Fibroblast of skin of back (primary cell): ENCODE measurements around the gene TCOF1.

ENCODE experiments used
- DNase-seq: peaks from one replicate; pipeline ENCODE4 v3.0.0-alpha.2; 2013

Gene TCOF1

DNA sequence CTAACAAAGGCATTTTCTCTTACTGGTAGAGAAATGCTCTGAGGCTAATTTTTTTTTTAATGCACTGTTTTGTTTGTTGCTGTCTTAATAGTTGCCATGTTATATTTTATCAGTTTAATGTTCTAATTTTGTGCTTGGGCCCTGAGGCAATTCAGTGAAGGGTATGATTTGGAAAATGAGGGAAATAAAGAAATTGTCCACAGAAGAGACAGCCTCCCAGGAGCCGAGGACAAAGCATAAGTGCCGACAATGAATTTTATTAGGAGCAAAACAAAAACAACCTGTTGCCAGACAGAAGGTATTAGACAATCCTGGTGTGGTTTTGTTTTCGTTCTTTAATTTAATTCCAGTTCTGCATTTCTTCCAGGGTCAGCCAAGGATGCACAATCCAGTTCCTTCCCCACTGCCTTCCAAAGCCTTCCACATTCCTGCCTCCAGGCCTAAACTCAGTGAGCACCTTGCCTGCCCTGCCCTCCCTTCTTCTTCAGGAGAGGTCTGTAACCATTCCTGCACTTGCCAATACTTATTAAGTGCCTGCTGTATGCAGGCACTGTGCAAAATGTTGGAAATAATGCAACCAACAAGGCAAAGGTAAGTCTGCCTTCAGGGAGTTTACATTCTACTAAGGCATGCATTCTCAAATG is 4.3 kb upstream of the TCOF1 start:
- DNase-seq, result no peak

DNA sequence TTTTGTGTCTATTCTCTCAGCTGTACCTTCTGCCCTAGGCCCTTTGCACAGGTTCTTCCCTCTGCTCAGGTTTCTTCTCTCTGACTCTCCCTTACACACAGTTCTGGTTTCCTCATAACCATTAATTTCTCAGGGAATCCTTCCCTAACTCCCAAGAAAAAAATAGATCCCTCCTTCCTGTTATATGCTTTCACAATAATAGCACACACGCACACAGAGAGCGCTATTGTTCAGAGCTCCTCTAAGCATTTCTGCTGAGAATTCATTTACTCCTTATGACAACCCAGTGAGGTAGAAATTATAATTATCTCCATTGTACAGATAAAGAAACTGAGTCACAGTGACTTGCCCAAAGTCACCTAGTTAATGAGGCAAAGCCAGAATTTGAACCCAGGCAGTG is 1.7 kb upstream of the TCOF1 start:
- no peak for DNase-seq

DNA sequence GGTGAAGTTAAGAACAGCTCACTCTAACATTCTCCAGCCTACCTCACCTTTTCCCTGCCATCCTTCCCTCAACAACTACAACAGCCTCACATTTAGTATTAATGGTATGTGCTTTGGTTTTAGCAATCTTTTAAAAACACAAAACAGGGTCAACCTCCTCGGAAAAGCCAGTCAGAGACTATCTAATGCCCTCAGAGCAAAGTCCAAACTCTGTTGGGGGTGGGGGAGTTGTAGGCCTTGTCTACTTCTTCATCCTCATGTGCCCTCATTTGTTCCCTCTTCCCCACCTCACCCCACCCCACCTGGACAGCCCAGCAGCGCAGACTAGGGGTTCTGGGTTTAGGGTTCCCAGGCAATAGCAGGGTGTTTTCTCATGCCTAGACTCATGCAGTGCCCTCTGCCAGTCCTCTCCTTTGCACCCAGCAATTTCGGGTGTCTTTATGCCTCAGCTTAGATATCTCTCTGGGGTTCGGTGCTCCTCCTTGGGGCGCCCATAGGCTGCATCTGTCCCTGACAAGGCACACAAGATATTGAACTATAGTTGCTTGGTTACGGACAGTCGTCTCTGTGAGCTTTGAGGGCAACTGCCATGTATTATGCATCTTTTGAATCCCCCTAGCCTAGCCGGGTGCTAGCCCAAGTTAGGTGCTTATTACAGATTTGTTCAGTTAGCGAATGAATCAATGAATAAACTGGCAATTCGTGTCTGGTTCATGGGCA is 762 bp upstream of the TCOF1 start:
- DNase-seq, result no peak

DNA sequence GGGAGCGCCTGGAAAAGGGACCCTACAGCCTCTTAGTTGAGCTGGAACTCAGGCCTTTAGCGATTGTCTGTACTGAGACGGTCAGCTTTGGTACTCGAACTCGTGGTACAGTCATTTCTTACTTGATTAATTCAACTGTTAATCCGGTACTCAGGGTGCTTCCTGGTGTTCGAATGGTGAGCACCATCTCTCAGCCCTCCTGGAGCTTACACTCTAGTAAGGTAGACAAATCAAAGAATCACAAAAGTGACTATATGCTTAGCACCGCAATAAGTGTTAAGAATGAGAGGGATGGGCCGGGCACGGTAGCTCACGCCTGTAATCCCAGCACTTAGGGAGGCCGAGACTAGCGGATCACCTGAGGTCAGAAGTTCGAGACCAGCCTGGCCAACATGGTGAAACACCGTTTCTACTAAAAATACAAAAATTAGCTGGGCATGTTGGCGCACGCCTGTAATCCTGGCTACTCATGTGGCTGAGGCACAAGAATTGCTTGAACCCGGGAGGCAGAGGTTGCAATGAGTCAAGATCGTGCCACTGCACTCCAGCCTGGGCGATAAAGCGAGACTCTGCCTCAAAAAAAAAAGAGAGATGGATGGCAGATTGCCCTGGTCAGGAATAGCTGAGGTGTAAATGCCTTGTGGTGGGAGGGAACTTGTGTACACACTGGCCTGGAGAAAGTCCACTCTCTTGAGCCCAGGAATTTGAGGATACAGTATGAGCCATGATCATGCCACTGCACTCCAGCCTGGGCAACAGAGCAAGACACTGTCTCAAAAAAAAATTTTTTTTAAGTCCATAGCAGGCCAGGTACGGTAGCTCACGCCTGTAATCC is 981 bp downstream of the TCOF1 start:
- no peak for DNase-seq

DNA sequence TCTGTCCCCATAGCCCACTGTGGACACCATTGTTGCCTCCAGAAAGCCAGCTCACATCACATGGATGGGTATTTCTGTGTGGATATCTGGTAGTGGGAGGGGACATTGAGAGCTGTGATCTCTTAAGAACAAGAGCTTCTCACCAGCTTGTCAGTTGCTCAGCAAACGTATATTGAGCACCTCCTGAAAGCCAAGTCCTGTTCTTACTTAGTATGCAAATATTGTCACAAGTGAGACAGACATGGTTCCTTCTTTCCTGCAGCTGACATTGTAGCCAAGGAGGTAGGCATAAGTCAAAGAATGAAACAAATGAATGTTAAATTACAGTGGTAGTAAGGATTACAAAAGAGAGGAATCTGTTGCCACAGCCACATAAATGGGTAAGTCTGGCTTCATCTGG is 3.8 kb downstream of the TCOF1 start:
- no peak for DNase-seq

DNA sequence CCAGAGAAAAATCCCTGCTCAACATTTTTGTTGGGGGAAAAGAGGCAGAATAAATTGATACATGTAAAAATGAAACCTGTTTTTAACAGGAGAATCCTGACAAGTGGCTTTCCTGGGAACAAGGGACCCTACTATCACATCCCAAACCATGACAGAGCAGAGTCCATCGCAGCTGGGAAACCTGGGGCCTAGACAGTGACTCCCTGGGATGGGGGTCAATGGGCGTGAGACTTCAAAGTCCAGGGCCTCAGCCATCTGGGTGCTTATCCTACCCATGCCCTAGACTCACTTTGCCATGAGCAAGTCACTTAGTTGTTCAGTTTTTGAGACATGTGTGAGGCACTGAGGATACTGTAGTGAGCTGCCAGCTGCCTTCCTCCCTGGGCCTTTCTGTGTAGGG is 5.7 kb downstream of the TCOF1 start:
- DNase-seq, result no peak

DNA sequence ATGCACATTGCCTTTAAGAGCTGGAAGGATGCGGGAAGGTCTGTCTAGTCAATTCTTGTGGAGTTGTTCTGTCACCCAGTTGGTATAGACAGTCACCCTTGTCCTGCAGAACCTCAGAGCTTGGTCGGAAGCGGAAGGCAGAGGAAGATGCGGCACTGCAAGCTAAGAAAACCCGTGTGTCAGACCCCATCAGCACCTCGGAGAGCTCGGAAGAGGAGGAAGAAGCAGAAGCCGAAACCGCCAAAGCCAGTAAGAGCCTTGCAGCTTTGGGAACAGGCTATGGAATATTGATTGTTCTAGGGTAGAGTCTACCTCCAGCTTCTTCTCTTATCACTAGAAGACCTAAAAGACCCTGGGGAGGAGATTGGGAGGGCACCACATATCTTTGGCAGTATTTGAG is 6.5 kb downstream of the TCOF1 start:
- DNase-seq, result no peak

DNA sequence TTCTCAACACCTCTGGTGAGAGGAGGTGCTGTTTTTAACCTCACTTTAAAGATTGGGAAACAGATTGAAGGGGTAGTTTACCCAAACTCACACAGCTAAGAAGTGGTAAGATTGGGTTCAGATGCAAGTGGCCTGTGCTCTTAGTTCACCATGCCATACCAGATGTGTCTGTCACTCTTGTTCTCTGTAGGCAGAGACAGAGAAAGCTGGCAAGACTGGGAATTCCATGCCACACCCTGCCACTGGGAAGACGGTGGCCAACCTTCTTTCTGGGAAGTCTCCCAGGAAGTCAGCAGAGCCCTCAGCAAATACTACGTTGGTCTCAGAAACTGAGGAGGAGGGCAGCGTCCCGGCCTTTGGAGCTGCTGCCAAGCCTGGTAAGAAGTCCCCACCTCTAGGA is 11.0 kb downstream of the TCOF1 start:
- no peak for DNase-seq

DNA sequence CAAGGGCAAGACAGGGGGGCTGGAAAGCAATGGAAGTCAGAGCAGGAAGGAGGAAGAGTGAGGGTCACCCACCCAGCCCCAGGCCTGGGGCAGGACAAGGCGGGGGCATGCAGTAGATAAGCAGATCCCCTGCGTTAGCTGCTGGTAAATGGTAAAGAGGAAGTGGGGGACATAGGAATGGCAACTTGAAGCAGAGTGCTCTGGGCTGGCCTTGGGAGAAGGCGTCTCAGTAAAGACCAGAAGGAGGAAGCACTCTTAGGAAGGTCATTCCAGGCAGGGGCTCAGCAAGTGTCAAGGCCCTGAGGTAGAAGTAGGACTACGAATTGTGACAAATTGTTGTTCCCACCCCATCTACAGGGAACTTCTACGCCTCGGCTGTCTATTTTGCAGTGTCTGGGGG is 15.1 kb downstream of the TCOF1 start:
- no peak for DNase-seq

DNA sequence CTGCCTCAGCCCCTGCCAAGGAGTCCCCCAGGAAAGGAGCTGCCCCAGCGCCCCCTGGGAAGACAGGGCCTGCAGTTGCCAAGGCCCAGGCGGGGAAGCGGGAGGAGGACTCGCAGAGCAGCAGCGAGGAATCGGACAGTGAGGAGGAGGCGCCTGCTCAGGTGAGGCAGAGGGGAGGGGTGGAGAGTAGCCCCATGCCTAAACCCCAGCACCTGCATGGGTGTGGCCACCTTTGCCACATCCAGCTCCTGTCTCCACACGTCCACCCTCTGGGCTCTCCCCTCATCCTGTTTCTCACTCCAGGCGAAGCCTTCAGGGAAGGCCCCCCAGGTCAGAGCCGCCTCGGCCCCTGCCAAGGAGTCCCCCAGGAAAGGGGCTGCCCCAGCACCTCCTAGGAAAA is 17.2 kb downstream of the TCOF1 start:
- DNase-seq, result no peak

DNA sequence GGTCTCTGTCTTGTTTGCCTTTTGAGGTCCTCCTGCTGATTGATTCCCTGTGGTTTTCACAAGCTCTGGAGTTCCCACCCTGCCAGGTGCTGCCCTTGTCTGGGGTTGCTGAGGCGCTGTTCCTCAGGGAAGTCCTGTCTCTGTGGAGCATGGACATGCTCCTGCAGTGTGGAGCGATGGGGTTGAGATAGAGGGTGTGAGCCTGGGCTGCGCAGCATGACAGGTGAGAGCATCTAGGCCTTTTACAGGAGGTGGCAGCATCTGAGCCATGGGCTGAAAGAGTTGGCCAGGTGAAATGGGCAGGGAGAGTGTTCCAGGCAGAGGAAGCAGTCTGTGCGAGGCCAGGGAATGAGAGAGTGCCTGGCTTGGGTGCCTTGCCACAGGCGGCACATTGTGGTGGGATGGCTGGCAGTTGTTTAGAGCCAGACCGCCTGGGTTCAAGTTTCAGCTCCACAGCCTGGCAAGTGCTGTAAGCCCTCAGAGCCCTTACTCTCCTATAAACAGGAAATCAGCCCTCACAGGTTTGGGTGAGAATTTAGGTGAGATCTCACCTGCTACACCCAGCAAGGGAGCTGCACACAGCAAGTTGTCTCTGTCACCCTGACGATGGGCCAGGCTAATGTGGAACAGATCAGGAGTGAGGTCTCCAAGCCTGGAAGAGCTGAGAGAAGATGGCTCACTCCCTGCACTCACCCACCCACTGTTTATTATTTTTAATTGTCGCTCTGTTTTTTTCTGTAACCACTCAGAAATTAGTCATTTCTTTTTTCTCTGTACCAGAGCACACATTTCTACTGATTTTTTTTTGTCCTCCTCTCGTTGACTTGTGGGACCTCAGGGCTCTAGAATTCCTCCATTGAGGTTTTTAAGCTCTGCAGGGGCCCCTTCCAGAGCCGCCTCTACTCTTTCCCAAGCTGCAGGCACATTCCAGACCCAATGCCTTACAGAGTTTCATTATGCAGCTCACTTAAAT is 19.6 kb downstream of the TCOF1 start:
- DNase-seq, result peak; percentile 84

DNA sequence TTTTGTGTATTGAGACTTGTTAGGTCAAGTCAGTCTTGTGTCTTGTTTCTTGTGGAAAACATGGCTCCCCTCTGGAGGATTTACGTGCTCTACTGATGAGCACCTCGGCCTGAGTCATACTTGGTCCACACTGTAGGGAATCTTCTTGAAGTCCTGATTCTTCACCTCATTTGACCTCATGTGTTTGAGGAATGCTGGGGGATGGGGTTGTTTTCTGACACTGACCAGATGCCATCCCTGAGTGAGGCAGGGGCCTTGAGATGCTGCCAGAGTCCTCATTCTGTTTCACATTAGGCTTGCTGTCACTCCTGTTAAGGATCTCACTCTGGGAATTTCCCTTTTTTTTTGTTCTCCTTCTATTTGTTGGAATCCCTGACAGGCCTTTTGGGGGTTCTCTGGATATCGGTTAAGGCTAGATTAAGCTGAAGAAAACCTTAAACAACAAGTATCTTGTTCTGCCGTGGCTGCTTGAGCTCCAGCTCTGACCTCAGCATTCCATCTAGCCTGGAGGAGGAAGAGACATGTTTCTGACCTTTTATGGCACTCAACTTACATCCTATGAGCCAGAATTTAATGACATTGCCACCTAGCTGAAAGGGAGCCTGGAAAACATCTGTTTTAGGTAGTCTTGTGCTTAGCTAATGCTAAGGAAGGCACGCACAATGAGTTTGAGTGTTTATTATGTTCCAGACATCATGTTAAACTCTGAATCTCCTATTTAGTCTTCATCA is 20.6 kb downstream of the TCOF1 start:
- peak; percentile 96 for DNase-seq

DNA sequence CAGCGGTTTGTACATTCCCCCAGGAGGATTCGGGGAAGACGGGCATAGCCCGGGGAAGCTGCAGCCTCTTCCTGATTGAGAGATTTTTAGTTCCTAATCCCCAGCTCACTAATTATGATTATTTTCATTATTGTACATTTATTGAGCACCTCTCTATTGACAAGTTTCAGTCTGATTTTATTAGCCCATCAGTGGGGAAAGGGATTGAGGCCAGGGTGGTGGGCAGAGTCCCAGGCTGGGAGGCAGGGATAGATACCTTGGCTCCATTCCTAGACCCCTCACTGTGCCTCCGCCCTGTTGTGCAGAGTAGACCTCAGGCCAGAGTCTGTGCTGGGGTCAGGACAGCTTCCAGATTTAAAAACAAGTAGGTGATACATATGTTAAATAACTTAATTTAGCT is 27.2 kb downstream of the TCOF1 start:
- no peak for DNase-seq

DNA sequence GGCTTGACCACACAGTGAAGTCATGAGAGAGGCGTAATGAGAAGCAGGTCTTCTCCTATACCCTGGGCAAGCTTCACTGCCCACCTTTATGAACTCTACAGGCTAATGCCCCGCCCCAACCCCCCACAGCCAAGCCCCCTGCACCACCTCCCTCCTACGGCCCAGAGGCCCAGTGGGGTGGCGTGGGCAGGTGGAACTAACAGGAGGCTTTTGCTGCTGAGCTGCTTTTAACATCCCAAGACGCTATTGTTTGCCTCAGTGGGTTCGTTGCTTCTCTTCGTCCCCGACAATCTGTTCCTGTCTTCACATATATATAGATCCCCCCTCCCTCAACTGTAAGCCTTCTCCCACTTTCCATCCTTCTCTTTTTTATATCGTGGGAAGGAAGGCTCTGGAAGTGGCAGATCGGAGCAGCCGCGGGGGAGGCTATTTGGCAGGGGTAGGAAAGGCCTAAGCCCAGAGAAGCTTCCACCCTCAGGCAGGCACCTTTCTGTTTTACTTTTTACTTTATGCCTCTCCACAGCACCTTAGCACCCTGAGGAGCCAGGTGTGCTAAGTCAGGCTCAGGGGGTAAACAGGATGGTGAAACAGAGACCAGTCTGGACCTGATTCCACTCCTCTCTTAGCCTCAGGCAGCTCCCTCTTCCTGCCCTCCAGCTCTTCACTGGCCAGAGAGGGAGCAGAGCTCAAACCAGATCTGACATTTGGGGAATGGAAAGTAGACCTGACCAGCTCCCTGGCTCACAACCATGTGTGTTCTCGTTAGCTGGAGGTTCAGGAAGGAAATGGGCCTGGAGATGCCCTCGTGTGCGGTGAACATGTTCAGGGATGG is 28.7 kb downstream of the TCOF1 start:
- DNase-seq, result no peak

DNA sequence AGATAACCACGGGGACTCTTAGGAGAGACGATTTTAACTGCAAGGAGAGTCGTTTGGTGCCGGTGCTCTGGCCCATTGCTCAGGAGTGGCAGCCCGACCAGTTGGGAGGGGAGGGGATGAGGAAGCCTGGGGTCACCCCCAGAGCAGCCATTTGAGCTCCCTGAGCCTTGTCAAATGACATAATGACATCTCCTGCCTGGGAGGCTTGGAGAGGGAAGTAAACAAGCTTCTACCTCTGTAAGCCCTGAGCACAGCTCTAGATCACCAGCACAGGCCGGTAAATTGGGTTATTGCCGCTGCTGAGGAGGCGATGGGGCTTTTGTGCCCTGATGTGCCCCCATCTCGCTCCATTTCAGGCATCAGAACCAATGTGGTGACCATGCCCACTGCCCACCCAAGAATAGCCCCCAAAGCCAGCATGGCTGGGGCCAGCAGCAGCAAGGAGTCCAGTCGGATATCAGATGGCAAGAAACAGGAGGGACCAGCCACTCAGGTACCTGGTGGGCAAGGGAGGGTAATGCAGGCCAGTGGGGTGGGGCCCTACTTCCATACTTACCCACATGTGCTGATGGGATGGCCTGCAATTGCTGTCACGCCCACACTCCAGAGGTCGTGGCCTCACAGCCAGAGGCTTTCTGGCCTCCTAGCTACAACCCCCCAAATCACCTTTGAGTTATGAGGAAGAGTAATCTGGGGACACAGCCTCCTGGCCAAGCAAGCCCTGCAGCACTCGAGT is 32.2 kb downstream of the TCOF1 start:
- no peak for DNase-seq

DNA sequence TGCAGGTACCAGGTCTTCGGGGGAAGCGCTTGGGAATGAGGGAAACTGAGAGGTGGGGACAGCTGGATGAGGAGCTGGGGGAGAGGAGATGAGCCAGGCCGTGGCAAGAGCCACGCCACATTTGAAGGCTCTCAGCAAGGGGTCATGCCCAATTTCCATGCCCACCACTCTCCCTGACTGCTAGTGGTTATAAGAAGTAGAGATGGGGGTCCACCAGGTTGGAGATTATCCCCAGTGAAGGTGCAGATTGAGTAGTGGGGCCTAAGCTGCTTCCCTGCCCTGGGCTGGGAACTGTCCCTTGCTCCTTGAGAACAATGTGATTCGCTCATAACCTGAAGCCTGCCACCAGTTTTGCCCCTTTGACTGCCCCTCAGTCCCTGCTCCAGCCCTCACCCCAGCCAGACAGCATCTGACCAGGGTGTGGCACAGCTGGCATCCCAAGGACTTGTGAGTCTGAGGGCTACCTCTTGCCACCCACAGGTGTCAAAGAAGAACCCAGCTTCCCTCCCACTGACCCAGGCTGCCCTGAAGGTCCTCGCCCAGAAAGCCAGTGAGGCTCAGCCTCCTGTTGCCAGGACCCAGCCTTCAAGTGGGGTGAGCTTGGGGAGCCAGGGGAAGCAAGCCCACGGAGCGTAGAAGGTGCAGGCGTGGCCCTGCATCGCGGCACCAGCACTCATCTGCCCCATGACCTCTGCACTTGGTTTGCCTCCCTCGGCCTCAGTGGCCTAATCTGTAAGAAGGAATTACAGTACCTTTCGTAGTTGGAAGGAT is 33.8 kb downstream of the TCOF1 start:
- DNase-seq, result no peak

DNA sequence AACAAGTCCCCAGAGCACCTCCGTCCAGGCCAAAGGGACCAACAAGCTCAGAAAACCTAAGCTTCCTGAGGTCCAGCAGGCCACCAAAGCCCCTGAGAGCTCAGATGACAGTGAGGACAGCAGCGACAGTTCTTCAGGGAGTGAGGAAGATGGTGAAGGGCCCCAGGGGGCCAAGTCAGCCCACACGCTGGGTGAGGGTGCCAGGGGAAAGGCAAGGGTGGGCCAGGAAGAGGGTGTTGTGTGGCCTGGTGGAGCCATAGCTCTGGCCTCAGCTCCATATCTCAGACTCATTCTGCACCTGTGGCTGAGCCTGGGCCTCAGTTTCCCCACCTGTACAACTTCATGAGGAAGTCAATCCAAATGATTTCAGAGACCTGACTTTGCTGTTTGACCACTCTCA is 34.5 kb downstream of the TCOF1 start:
- DNase-seq, result no peak

DNA sequence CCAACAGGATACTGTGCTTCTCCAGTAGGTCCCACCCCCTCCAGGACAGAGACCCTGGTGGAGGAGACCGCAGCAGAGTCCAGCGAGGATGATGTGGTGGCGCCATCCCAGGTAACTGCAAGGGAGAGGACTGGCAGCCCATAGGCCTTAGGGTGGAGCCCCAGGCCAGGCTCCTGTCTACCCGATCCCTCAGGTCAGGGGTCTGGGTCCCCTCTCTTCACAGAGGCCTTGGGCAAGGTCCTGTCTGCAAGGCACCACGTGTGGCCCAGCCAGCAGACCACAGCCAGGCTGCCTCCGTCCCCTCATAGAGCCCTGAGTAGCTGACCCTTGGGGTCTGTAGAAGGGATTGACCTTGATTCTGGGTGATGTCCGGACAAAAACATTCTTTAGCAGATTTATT is 35.2 kb downstream of the TCOF1 start:
- no peak for DNase-seq

DNA sequence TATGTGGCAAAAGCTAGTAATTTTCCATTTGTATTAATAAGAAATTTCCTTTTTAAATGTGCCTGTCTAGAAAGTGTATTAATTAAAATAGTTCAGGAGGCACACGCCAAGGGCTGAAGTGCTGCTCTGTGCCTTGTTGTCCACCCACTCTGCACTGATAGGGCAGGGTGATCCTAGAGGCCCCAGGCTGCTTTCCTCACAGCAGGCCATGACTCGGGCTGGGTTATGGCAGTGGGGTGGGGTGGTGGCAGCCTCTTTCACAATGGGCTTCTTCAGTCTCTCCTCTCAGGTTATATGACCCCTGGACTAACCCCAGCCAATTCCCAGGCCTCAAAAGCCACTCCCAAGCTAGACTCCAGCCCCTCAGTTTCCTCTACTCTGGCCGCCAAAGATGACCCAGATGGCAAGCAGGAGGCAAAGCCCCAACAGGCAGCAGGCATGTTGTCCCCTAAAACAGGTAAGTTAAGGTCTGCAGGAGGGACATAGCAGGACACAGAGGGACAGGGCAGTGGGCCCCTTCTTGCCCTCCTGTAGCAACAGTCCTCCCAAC is 35.7 kb downstream of the TCOF1 start:
- DNase-seq, result no peak
